ENCODE results near the gene PRORP.

GRCh38 chr14:35123388-35123703 lies 994 bp downstream of the PRORP start:
- TF ChIP-seq, protein P1, sequence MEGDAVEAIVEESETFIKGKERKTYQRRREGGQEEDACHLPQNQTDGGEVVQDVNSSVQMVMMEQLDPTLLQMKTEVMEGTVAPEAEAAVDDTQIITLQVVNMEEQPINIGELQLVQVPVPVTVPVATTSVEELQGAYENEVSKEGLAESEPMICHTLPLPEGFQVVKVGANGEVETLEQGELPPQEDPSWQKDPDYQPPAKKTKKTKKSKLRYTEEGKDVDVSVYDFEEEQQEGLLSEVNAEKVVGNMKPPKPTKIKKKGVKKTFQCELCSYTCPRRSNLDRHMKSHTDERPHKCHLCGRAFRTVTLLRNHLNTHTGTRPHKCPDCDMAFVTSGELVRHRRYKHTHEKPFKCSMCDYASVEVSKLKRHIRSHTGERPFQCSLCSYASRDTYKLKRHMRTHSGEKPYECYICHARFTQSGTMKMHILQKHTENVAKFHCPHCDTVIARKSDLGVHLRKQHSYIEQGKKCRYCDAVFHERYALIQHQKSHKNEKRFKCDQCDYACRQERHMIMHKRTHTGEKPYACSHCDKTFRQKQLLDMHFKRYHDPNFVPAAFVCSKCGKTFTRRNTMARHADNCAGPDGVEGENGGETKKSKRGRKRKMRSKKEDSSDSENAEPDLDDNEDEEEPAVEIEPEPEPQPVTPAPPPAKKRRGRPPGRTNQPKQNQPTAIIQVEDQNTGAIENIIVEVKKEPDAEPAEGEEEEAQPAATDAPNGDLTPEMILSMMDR (IDR thresholded peaks at IDR 0.05; ENCODE audit: low read depth, low read length) = no peak
- TF ChIP-seq EZH2phosphoT487 (IDR thresholded peaks at IDR 0.05; ENCODE audit: low read depth) = no peak
